ENCODE measurements around the gene PKM.

Gene PKM

DNA sequence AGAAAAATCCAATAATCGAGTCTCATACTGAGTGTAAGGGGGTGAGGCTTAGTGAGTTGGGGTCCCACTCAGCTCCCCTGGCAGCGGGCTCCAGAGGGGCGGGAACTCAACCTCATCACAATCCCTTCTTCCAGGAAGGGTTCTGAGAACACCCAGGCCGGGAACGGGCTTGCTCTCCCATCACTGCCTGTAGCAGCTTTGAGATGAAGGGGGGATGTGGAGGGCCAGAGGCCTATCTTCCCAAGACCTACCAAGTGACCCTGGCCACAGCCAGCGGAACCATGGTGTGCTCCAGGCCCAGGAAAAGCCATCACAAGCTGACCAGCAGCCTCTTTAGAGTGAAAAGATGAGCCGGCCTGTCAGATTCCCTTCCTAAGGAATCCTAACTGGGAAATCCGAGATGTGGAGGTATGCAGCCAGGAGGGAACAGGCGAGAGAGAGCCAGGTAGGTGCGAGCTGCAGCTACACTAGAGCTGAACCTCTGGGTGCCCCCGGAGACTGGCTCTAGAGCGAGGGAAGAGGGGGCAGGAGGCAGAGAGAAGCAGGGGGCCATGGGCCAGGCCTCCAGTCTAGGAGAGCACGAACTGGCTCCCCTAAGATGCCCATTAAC lies 51.9 kb downstream of the PKM start:
- H3K79me2 ChIP-seq (ENCODE audit: control insufficient read depth, insufficient read depth, low read length): no peaks in the 10 kb centered on the region
- no peak overlapping the region for H2AK5ac ChIP-seq (ENCODE audit: low read length)
- no peaks in the 10 kb centered on the region for H3K79me1 ChIP-seq (ENCODE audit: low read length)
- no peaks in the 10 kb centered on the region for H3K27me3 ChIP-seq (ENCODE audit: insufficient read depth, low read length, poor library complexity)
- H4K5ac ChIP-seq (ENCODE audit: low read length): no peak overlapping the region
- no peak overlapping the region for H3K4me2 ChIP-seq (ENCODE audit: low read length)
- no peak overlapping the region for H3K27ac ChIP-seq (ENCODE audit: low read depth, low read length)
- no peak overlapping the region for H2BK120ac ChIP-seq (ENCODE audit: low read depth, low read length)
- WGBS (ENCODE audit: extremely low coverage, insufficient coverage, low lambda C conversion rate): no CpG with 5 or more reads among the region's 13 CpGs
- DNase-seq: no peak
- H3K9ac ChIP-seq (ENCODE audit: low read length): no peak overlapping the region
- H3K23ac ChIP-seq (ENCODE audit: low read length): no peak overlapping the region
- H3K4me1 ChIP-seq (ENCODE audit: control insufficient read depth, low read depth, low read length): peaks cover 2% of the 10 kb centered on the region
- H4K8ac ChIP-seq (ENCODE audit: low read depth, low read length): no peak overlapping the region
- no peak overlapping the region for H2BK5ac ChIP-seq (ENCODE audit: low read length)
- no peak overlapping the region for H3K56ac ChIP-seq (ENCODE audit: low read length)
- no peak overlapping the region for H2BK15ac ChIP-seq (replicated peaks; ENCODE audit: low read depth)
- no peaks in the 10 kb centered on the region for H3K36me3 ChIP-seq (ENCODE audit: control insufficient read depth, insufficient read depth, low read length)
- no peak overlapping the region for H3K4me3 ChIP-seq (ENCODE audit: low read length)
- H3K18ac ChIP-seq (ENCODE audit: low read length): no peak overlapping the region
- no peak overlapping the region for H3K4ac ChIP-seq (ENCODE audit: low read depth, low read length)

DNA sequence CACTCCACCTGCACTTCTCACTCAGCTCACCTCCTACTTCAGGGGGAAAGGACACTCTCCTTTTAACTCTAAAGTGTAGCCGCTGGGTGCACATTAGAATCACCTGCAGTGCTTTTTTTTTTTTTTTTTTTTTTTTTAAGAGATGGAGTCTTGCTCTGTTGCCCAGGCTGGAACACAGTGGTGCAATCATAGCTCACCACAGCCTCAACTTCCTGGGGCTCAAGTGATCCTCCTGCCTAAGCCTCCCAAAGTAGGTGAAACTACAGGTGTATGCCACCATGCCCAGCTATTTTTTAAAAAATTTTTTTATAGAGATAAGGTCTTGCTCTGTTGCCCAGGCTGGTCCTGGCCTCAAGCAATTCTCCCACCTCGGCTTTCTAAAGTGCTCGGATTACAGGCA lies 54.2 kb downstream of the PKM start:
- Histone ChIP-seq H2BK15ac (replicated peaks; ENCODE audit: low read depth) (no peak overlapping the region), H3K4me1 (ENCODE audit: control insufficient read depth, low read depth, low read length) (no peaks in the 10 kb centered on the region), H3K4me3 (ENCODE audit: low read length) (no peak overlapping the region), H3K18ac (ENCODE audit: low read length) (no peak overlapping the region), H2BK5ac (ENCODE audit: low read length) (no peak overlapping the region), H3K9ac (ENCODE audit: low read length) (no peak overlapping the region), H2AK5ac (ENCODE audit: low read length) (no peak overlapping the region), H3K23ac (ENCODE audit: low read length) (no peak overlapping the region), H3K79me2 (ENCODE audit: control insufficient read depth, insufficient read depth, low read length) (no peaks in the 10 kb centered on the region), H4K8ac (ENCODE audit: low read depth, low read length) (no peak overlapping the region), H3K4me2 (ENCODE audit: low read length) (no peak overlapping the region), H3K79me1 (ENCODE audit: low read length) (no peaks in the 10 kb centered on the region), H3K56ac (ENCODE audit: low read length) (no peak overlapping the region), H3K4ac (ENCODE audit: low read depth, low read length) (no peak overlapping the region), H4K5ac (ENCODE audit: low read length) (no peak overlapping the region), H3K27ac (ENCODE audit: low read depth, low read length) (no peak overlapping the region), H2BK120ac (ENCODE audit: low read depth, low read length) (no peak overlapping the region), H3K36me3 (ENCODE audit: control insufficient read depth, insufficient read depth, low read length) (no peaks in the 10 kb centered on the region), H3K27me3 (ENCODE audit: insufficient read depth, low read length, poor library complexity) (no peaks in the 10 kb centered on the region)
- no peak for DNase-seq
- WGBS (ENCODE audit: extremely low coverage, insufficient coverage, low lambda C conversion rate): no CpG with 5 or more reads among the region's 3 CpGs

DNA sequence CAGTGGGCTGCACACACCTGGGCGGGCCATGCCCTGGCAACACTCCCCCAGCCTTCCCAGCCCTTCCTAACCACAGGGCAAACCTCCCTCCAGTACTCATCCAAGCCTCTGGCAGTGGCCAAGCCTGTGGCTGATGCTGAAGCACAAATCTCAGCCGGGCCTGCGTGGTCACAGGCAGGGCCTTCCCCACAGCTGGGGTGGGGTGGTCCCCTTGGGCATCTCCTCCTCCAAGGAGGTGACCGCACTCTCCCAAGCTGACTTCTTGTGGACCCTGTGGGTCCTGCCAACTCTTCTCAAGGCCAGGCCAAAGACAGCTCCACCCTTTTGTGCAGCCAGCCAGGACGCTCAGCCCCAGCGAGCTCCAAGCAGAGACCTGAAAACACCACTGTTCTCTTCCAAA lies 54.8 kb downstream of the PKM start:
- H3K23ac ChIP-seq (ENCODE audit: low read length): no peak overlapping the region
- WGBS (ENCODE audit: extremely low coverage, insufficient coverage, low lambda C conversion rate): no CpG with 5 or more reads among the region's 6 CpGs

GRCh38 chr15:72175186-72176044 lies 55.6 kb downstream of the PKM start:
- H3K4me1 ChIP-seq (ENCODE audit: control insufficient read depth, low read depth, low read length): no peaks in the 10 kb centered on the region
- H2BK5ac ChIP-seq (ENCODE audit: low read length): no peak overlapping the region
- H4K8ac ChIP-seq (ENCODE audit: low read depth, low read length): no peak overlapping the region
- H3K79me2 ChIP-seq (ENCODE audit: control insufficient read depth, insufficient read depth, low read length): no peaks in the 10 kb centered on the region
- no peak overlapping the region for H3K56ac ChIP-seq (ENCODE audit: low read length)
- no peak overlapping the region for H3K4ac ChIP-seq (ENCODE audit: low read depth, low read length)
- H2BK120ac ChIP-seq (ENCODE audit: low read depth, low read length): no peak overlapping the region
- H3K27me3 ChIP-seq (ENCODE audit: insufficient read depth, low read length, poor library complexity): no peaks in the 10 kb centered on the region
- no peak overlapping the region for H3K18ac ChIP-seq (ENCODE audit: low read length)
- H3K36me3 ChIP-seq (ENCODE audit: control insufficient read depth, insufficient read depth, low read length): no peaks in the 10 kb centered on the region
- no peak for DNase-seq
- H3K27ac ChIP-seq (ENCODE audit: low read depth, low read length): no peak overlapping the region
- H4K5ac ChIP-seq (ENCODE audit: low read length): no peak overlapping the region
- WGBS (ENCODE audit: extremely low coverage, insufficient coverage, low lambda C conversion rate): no CpG with 5 or more reads among the region's 15 CpGs
- H3K23ac ChIP-seq (ENCODE audit: low read length): no peak overlapping the region
- no peak overlapping the region for H2AK5ac ChIP-seq (ENCODE audit: low read length)
- no peaks in the 10 kb centered on the region for H3K79me1 ChIP-seq (ENCODE audit: low read length)
- H2BK15ac ChIP-seq (replicated peaks; ENCODE audit: low read depth): no peak overlapping the region
- no peak overlapping the region for H3K4me2 ChIP-seq (ENCODE audit: low read length)
- H3K4me3 ChIP-seq (ENCODE audit: low read length): no peak overlapping the region
- no peak overlapping the region for H3K9ac ChIP-seq (ENCODE audit: low read length)

More for the DNA sequence above, 54.8 kb downstream of the PKM start:
- no peak overlapping the region for H2BK15ac ChIP-seq (replicated peaks; ENCODE audit: low read depth)
- H3K9ac ChIP-seq (ENCODE audit: low read length): no peak overlapping the region
- H3K18ac ChIP-seq (ENCODE audit: low read length): no peak overlapping the region
- H3K27ac ChIP-seq (ENCODE audit: low read depth, low read length): no peak overlapping the region
- no peaks in the 10 kb centered on the region for H3K79me1 ChIP-seq (ENCODE audit: low read length)
- no peak overlapping the region for H3K4me3 ChIP-seq (ENCODE audit: low read length)
- H2AK5ac ChIP-seq (ENCODE audit: low read length): no peak overlapping the region
- no peaks in the 10 kb centered on the region for H3K27me3 ChIP-seq (ENCODE audit: insufficient read depth, low read length, poor library complexity)
- H3K4me1 ChIP-seq (ENCODE audit: control insufficient read depth, low read depth, low read length): no peaks in the 10 kb centered on the region
- H3K36me3 ChIP-seq (ENCODE audit: control insufficient read depth, insufficient read depth, low read length): no peaks in the 10 kb centered on the region
- H2BK5ac ChIP-seq (ENCODE audit: low read length): no peak overlapping the region
- H3K4ac ChIP-seq (ENCODE audit: low read depth, low read length): no peak overlapping the region
- H3K4me2 ChIP-seq (ENCODE audit: low read length): no peak overlapping the region
- H3K79me2 ChIP-seq (ENCODE audit: control insufficient read depth, insufficient read depth, low read length): no peaks in the 10 kb centered on the region
- no peak overlapping the region for H4K5ac ChIP-seq (ENCODE audit: low read length)
- H4K8ac ChIP-seq (ENCODE audit: low read depth, low read length): no peak overlapping the region
- no peak overlapping the region for H2BK120ac ChIP-seq (ENCODE audit: low read depth, low read length)
- no peak overlapping the region for H3K56ac ChIP-seq (ENCODE audit: low read length)
- DNase-seq: no peak

DNA sequence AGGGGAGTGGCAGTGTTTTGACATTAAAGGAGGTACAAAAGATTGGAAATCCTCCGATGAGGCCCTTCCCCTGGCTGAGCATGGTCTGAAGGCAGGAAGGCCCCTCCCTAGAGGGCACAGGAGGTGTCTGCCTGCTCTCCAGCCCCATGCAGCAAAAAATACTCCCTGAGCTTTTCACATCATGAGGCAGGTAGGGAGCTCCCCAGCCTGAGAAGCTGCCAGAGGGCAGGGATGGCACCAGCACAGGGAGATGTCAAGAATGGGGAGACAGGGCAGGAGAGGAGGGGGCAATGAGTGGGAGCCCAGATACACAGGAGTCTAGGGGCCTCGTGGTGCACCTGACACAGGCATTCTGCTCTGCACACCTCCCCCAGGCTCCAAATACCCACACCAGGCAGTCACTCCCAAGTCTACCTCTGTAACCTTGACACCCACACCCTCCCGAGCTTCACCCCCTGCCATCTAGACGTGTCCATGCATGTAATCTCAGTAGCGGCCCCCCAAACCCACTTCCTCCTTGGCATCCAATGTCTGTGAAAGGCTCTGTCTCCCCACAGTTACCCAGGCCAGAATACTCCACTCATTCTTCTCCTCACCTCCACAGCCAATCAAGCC lies 56.3 kb downstream of the PKM start:
- no peak overlapping the region for H4K8ac ChIP-seq (ENCODE audit: low read depth, low read length)
- no CpG with 5 or more reads among the region's 5 CpGs for WGBS (ENCODE audit: extremely low coverage, insufficient coverage, low lambda C conversion rate)
- no peaks in the 10 kb centered on the region for H3K79me1 ChIP-seq (ENCODE audit: low read length)
- no peak overlapping the region for H3K4me2 ChIP-seq (ENCODE audit: low read length)
- H3K4ac ChIP-seq (ENCODE audit: low read depth, low read length): no peak overlapping the region
- H3K23ac ChIP-seq (ENCODE audit: low read length): no peak overlapping the region
- no peak overlapping the region for H3K18ac ChIP-seq (ENCODE audit: low read length)
- no peaks in the 10 kb centered on the region for H3K79me2 ChIP-seq (ENCODE audit: control insufficient read depth, insufficient read depth, low read length)
- no peak overlapping the region for H3K4me3 ChIP-seq (ENCODE audit: low read length)
- H2BK120ac ChIP-seq (ENCODE audit: low read depth, low read length): no peak overlapping the region
- H2BK15ac ChIP-seq (replicated peaks; ENCODE audit: low read depth): no peak overlapping the region
- H3K4me1 ChIP-seq (ENCODE audit: control insufficient read depth, low read depth, low read length): no peaks in the 10 kb centered on the region
- H3K27ac ChIP-seq (ENCODE audit: low read depth, low read length): no peak overlapping the region
- H3K36me3 ChIP-seq (ENCODE audit: control insufficient read depth, insufficient read depth, low read length): no peaks in the 10 kb centered on the region
- H2BK5ac ChIP-seq (ENCODE audit: low read length): no peak overlapping the region
- H4K5ac ChIP-seq (ENCODE audit: low read length): no peak overlapping the region
- no peak for DNase-seq
- H3K56ac ChIP-seq (ENCODE audit: low read length): no peak overlapping the region
- H3K27me3 ChIP-seq (ENCODE audit: insufficient read depth, low read length, poor library complexity): no peaks in the 10 kb centered on the region
- no peak overlapping the region for H2AK5ac ChIP-seq (ENCODE audit: low read length)
- no peak overlapping the region for H3K9ac ChIP-seq (ENCODE audit: low read length)
